ENCODE data around the gene CD8B.
"Not testable (repeated sequence)": the region's sequence is repeated elsewhere in the genome, so short reads cannot be mapped to it uniquely, and the experiment has no call there.

CD8B gene

DNA sequence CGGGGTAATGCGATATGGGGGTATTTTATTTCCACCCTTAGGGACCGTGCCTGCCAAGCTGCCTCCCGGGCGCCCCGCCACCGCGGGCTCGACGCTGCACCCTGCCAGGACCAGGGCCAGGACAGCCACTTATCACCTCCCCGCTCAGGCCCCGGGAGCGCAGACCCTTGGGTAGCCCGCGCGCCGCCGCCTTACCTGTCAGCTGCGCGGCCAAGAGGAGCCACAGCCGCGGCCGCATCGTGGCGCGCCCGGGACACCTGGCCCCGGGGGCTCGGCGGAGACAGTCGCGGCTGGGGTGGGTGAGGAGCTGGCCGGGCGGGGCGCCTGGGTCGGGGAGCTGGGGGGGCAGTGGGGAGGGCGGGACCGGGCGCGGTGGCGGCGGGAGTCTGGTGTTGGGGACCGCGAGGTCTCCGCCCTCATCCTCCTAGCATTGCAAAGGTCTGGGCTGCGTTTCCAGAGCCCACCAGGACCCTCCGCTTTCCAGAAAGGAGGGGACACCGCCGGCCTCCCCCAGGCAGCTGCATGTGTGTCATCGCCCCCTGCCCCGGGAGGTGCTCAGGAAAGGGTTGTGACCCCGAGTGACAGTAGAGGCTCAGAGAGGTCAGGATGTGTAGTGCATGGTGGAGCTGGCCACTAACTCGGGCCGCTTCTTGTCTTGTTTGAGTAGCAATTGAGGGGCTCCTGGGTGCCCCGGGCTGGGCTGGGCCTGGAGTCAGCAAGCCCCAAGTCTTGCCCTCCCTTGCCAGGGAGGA, at the start of gene CD8B:
TSS of gene CD8B (minus strand) at position 259 of the 752 bp plus-strand sequence. CDS start at position 238, 21 bp downstream.
- not testable (repeated sequence) for DNase-seq

DNA sequence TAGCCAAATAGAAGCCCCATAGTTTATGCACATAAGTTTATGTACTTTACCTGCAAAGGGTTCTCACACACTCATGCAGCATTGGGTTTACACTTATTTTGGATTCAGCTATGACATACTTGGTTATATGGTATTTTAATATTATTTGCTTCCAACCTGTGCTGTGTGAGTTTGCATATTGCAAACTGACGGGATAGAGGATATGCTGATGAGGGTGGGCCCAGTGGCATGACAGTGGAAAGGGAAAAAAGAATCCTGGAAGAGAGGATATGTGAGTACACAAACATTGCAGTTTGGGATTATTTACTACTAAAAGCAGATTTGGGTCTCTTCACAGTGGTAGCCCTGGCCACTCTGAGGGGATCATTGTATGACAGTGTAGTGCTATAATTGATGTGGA, 44.2 kb upstream of the CD8B start:
- not testable (repeated sequence) for DNase-seq

DNA sequence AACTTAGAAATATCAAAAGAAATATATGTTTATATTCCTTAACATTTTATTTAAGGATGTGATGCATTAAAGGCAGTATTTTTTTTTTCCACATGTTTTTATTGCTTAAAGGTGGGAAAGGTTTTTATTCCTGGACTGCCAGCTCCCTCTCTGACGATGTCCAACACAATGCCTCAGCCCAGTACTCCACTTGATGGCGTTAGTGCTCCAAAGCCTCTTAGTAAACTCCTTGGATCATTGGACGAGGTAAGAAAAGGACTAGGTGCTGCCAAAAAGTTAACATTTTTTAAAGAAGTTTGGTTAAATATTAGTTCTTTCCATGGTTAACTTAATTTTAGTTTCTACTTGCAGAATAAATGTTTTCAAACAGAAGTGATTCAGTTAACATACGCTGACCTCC, 39.0 kb upstream of the CD8B start:
- DNase-seq = not testable (repeated sequence)

DNA sequence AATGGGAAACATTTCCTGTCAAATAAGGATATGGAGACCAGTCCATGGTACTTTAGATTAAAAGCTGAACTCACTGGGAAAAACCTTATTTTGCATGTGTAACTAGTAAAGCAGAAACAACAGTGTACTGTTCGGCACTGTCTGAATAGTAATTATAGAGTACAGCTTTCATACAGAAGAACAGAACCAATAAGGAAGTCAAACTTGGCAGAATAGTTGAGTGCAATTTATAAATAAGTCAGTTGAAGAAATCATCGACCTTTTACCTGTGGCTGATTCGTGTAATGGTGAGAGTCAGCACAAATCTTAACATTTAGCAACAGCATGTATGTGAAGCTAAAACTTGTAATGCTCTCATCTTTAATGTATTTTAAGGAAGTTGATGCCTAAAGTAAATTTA, 24.3 kb upstream of the CD8B start:
- not testable (repeated sequence) for DNase-seq

DNA sequence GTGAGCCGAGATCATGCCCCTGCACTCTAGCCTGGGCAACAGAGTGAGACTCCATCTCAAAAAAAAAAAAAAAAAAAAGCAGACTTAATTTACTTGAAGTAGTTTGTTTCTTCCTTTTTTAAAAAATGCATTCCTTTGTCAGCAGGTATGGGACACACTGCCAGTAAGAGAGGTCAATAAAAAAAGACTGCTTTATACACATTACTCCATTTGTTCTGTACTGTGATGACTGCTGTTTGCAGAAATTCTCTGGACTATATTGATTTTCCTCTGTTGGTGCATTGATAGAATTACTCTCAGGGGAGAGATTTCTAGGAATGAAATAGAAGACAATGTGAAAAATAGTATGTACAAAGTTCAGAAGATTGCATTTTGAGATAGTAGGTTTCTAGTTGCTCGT, 21.2 kb upstream of the CD8B start:
- DNase-seq = not testable (repeated sequence)

DNA sequence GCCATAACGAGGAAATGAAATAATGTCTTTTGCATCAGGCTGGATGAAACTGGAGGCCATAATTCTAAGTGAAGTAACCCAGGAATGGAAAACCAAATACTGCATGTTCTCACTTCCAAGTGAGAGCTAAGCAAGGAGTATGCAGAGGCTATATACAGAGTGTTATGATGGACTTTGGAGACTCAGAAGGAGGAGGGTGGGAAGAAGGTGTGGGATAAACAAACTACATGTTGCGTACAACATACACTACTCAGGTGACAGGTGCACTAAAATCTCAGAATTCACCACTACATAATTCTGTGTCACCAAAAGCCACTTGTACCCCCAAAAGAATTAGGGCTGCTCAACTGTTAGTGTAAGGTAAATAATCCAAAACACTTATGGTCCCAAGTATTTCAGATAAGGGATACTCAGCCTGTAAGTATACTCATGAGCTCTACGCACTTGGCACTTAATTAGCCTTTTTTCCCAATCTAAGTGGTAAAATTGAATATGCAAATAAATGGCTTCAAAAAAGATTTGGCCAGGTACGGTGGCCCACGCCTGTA, 20.5 kb upstream of the CD8B start:
- not testable (repeated sequence) for DNase-seq

DNA sequence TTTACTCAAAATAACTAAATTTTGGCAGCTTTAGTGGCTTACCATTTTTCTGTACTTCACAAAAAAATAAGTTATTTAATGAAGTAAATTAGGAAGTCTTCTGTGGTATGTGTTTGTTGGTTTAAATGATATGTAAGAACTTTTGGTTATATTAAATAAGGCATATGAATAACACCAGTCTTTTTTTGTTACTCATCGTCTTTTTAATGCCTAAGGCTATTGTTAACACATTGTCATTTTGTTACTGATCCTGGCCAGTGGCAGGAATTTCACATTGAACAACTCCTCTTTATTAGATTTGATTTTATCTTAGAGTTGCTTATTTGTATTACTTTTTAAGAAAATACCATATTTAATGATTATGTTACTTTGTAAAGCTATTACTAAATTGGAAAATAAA, 17.3 kb upstream of the CD8B start:
- DNase-seq = not testable (repeated sequence)

DNA sequence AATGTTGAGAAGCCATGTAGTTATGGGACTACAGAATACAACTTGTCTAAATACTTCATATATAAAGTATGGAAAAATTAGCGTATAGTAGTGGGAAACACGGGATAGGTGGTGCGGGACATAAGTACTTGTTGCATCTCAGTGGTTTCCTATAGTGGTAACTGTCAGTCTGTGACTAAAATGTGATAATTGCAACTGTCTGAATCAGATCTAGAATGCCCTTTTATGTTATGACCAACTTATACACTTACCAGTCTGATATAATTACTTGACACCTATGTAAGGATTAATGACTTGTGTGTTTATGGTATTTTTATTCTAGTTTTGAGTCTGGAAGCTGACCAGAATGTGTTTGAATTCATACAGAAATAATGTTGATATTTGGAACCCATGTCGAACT, 9.3 kb upstream of the CD8B start:
- not testable (repeated sequence) for DNase-seq

DNA sequence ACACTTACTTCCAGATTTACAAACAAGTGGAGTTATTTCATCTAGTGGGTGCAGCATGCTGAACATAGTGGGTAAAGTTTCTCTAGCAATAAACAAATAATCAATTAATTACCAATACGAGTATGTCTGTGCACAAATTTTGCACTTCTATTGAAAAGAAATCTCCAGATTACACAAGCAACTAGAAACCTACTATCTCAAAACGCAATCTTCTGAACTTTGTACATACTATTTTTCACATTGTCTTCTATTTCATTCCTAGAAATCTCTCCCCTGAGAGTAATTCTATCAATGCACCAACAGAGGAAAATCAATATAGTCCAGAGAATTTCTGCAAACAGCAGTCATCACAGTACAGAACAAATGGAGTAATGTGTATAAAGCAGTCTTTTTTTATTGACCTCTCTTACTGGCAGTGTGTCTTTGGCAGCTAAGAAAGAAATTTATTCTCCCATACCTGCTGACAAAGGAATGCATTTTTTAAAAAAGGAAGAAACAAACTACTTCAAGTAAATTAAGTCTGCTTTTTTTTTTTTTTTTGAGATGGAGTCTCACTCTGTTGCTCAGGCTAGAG, 7.3 kb upstream of the CD8B start:
- not testable (repeated sequence) for DNase-seq

DNA sequence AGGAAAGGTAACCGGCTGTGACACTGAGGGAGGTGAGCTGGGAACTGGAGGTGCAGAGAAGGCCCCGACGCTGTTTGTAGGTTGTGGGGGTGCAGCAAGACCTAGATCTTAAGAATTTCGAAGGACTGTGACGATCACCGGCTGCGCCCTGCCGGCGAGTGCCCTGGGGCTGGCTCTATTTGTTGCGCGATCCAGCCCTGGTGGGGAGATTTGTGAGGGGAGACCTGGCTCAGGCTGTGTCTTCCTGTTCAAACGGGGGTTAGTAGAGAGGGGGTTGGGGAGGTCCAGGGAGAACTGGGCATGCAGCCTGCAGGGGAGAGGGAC, 656 bp upstream of the CD8B start:
- not testable (repeated sequence) for DNase-seq

DNA sequence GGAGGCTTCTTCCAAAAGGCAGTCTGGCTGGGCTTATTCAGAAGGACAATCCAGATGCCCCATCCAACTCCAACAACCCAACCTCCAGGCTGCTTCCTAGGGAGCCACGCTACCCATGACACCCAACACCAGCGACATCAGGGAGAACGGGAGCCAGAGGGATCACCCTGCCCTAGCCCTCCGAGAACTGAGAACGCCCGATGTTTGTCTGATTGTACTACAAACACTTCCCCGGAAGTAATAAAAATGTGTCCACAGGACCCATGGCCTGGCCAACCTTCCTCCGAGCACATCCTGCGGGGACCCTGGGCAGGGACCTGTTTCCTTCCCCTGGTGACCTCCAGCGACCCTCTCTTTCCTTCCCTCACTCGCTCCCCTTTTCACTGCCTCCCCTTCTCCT, 511 bp downstream of the CD8B start:
- DNase-seq = not testable (repeated sequence)

DNA sequence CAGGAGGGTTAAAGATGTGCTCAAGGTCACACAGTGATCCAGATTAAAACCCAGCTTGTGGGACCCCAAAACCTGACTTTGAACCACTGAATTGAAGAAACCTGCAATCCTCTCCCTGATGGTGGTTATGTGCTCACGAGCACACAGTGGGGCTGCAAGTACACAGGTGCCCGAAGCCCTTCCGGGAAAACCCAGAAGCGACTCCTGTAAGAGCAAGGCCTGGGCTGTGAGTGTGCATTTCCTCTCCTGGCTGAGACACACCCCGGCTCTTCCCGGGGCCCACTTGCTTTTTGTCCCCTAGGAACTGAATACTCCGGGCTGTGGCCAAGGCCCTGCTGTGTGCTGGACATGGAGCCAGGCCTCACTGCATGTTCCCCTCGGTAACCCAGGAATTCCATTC, 1.1 kb downstream of the CD8B start:
- not testable (repeated sequence) for DNase-seq

DNA sequence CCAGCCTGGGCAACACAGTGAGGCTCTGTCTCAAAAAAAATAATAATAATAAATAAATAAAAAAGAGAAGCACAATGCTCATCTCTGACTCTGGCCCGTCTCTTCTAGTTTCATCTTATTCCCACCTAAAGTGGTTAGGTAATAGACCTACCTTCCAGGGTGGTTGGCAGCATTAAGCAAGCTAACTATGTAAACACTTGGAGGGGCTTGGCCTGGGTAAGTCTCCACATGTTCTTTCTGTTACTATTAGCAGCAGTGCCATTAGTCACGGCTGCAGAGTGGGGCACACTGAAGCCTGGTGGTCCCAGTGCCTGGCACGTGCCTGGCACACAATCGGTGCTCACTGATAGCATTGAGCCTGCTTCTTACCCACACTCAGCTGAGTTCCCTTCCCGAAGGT, 4.0 kb downstream of the CD8B start:
- DNase-seq = not testable (repeated sequence)

DNA sequence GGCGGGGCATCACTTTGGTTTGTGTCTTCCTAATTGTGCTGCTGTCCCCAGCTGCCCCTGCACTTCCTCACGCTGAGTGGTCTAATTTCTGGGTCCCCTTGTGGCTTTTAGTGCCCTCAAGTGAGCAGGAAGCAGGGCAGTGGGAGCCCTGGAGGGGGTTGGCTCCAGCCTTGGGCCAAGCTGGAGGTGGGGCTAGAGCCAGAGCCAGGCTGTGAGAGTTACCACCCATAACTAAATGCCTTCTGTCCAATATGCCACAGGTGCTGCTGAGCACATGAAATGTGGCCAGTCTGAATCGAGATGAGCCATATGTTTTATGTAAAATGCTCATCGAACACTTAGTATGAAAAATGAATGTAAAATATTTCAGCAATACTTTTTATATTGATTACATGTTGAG, 5.2 kb downstream of the CD8B start:
- DNase-seq = not testable (repeated sequence)

DNA sequence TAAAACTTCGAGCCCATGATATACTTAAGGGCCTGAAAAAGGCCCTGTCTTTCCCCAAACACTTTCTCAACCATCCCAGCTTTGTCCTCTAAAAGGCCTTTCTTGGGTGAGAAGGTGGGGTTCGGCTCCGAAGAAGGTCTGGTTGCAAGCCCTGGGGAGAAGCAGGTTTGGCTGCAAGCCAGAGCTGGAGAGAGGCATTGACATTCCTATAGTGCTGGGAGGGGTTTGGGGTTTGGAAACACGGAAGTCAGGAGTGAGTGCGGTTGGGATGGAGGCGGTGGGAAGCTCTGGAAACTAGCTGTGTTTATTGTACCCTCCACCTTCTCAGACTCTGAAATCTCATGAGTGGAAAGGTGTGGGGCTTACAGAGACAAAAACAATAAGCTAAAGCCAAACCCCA, 5.7 kb downstream of the CD8B start:
- DNase-seq = not testable (repeated sequence)

DNA sequence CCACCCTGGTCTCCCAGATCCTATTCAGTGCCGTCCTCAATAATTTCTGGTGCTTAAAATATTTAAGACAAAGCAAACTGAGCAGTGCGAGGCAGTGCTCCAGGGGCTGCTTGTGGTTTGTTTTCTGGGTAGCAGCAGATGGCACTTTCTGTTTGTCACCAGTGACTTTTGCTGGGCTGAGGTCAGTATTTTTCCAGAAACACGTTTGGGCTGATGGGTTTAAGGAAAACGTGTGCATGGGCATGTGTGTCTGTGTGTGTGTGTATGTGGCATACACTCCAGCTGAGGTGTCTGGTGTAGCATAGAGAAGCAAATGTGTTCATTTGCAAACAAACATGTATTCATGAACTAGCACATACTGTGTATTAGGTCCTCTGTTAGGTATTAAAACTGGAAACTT, 10.1 kb downstream of the CD8B start:
- DNase-seq = not testable (repeated sequence)

DNA sequence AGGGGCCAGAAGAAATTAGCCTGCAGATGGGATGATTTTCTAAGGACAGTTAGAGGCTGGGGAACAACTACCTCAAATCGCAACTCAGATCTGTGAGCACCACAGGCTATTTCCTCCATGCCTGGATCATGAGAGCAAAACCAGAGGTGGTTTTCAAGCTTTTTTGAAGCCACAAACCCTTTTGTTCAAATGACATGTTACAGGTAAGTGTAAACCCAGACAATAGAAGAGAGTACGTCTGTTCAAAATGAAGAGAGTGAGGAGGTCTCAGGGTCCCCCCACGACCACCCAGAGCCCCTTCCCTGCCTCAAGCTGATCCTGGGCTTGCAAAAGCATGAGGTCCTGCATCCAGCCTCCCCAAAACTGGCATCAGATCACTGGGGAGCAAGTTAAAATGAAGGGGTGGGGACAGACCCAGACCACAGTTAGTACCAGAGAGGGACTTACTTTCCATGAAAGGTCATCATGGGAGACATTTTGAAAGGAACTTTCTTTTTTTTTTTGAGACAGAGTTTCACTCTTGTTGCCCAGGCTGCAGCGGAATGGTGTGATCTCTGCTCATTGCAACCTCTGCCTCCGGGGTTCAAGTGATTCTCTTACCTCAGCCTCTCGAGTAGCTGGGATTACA, 19.0 kb downstream of the CD8B start:
- not testable (repeated sequence) for DNase-seq

DNA sequence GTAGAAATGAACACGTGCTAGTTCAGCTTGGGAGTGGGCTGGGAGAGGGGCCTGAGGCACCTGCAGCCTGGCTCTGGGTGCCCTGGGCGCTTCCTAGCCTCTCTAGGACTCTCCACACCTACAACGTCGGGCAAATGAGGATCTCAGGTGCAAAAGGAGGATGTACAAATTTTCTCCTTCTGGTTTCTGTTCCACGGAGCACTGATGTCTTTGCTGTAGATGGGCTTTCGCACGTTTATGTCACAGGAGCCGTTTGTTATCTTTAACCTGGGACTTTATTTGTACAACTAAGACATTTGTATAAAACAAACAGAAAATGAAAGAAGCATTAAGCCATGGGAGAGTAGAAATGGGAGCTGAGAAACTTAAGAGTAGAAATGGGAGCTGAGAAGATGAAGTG, 20.4 kb downstream of the CD8B start:
- DNase-seq = not testable (repeated sequence)

DNA sequence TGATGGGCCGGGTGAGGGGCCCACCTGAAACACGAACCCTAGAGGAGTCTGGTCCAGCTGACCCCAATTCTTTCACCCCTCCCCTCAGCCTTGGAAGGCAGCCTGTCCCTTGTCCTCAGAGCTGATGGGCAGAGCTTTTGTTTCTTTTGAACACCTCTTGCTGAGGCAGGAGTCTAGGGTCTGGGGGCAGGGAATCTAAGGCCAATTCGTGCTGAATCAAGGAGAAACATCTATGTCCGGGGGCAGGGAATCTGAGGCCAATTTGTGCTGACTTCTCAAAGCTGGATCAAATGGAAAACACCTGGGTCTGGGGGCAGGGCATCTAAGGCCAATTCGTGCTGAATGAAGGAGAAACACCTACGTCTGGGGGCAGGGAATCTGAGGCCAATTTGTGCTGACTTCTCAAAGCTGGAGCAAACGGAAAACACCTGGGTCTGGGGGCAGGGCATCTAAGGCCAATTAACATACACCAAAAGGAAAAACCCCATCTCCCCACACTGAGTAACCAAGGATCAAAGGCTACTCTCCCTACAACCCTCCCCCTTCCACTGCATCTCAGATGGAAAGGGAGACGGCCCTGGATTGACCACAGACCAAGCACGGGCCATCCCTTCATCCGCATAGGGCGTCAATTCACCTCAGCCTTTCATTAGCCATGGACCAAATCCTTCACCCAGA, 21.7 kb downstream of the CD8B start:
- DNase-seq = not testable (repeated sequence)

DNA sequence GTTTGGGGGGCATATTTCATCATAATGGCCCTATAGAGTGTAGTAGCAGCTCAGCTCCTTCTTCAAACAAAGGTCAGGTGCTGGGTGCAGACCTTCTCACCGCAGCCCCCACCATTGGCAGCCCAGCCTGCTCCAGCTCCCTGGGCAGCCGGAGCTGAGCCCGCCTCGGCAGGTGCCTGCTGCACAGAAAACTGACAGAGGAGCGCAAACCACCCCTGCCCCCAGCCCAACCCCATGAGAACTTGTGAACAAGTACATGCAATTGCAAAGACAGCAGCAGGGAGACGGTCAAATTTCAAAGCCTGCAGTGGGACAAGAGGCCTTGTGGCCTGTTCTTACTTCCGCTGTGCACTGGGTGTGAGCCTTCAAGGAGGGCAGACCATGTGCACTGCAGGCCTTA, 22.2 kb downstream of the CD8B start:
- not testable (repeated sequence) for DNase-seq

DNA sequence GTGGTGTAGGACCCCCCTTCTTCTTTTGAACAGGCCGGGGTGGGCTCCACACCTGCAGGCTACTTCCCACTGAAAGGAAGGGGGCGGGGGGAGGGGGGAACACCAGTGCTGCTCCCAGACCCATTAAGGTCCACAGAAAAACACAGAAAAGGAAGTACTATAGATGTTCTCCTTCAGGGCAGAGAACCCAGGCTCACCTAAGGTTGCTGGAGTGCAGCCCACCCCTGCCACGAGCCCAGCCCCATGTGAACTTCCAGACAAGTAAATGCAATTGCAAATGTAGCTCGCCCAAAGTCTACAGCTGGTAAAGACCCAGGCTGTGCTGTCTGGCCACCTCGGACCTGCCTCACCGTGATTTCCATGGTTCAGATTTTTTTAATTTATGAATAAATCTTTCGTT, 24.0 kb downstream of the CD8B start:
- DNase-seq = not testable (repeated sequence)

DNA sequence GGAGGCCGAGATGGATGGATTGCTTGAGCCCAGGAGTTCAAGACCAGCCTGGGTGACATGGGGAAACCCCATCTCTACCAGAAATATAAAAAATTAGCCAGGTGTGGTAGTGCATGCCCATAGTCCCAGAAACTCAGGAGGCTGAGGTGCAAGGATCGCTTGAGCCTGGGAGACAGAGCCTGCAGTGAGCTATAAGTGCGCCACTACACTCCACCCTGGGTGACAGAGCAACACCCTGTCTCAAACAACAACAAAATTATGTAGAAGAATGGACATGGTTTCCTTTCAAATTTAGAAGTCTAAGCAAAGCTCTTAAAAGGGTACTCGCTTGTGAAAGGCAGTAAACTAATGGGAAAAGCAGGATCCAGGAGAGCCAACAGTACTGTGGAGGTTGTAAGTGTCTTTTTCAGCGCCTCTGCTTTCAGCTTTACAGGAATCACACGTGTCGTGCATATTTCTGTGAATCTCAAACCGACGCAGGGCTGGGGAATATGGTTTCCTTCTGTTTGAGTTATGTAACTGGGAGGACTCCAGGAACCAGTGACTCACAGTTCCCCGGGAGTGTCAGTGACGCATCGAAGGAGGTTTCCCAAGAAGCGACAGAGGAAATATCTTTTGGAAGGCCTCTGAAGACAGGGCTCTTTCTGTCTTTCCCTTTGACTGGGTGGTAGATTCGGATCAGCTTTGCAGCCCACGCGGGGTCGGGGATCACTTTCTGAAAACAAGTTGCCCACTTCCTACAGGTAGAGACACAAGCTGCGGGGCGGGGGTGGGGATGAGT, 24.6 kb downstream of the CD8B start:
- not testable (repeated sequence) for DNase-seq

DNA sequence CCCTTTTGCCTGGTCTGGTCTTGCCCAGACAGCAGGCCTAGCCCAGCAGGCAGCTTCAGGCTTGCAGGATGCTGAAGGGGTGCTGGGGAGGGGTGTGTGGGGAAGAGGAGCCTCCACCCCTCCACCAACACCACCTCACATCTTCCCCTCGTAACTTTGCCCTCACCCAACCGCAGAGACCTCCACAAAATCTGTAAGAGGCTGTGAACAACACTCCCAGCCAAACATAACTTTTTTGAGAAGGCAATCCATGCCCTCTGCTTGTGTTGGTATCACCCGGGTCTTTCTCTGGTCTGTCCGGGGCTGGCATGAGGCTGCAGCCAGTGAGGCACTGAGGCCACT, 26.2 kb downstream of the CD8B start:
- not testable (repeated sequence) for DNase-seq
